ENCODE data around the gene CAPN12. TPM values are rescaled to one million over a fixed set of nuclear protein-coding genes. Genes with fewer than 3 reads are reported as not detected.

CAPN12 gene
- total and polyA plus RNA-seq, 2 of the 4 experiments (the other 2 are of a cell fraction), result 0.18 to 0.97 TPM

- Histone ChIP-seq H3K9me3 (ENCODE audit: control insufficient read depth, insufficient read depth, low read length) (no peaks in the 10 kb centered on the region), H3K14ac (replicated peaks; ENCODE audit: low read depth, low read length) (no peak overlapping the region)
Observed at GRCh38 chr19:38743394-38744297, 628 bp downstream of the CAPN12 start.

More at GRCh38 chr19:38743394-38744297, 628 bp downstream of the CAPN12 start:
- TF ChIP-seq NFE2L2 (IDR thresholded peaks at IDR 0.05; ENCODE audit: low read depth, low read length), result no peak
- no peak for TF ChIP-seq RFX5 (IDR thresholded peaks at IDR 0.05; ENCODE audit: low read depth, low read length)
- no peak for TF ChIP-seq CTCF (conservative IDR thresholded peaks at IDR 0.05; ENCODE audit: low read depth, low read length)
- no peak for TF ChIP-seq CEBPB (IDR thresholded peaks at IDR 0.05; ENCODE audit: low read depth, low read length)
- TF ChIP-seq MAFK (IDR thresholded peaks at IDR 0.05; ENCODE audit: low read depth, low read length), result no peak
- no peak for TF ChIP-seq ELK1 (IDR thresholded peaks at IDR 0.05; ENCODE audit: borderline replicate concordance, low read depth, low read length)
- no peak for TF ChIP-seq USF2 (IDR thresholded peaks at IDR 0.05; ENCODE audit: low read depth, low read length)
- no peak for TF ChIP-seq FOS (IDR thresholded peaks at IDR 0.05; ENCODE audit: low read depth, low read length)
- TF ChIP-seq BHLHE40 (IDR thresholded peaks at IDR 0.05; ENCODE audit: low read depth, low read length), result no peak
- no peak for TF ChIP-seq MXI1 (IDR thresholded peaks at IDR 0.05; ENCODE audit: borderline replicate concordance, low read depth, low read length)
- Histone ChIP-seq H3K4me3 (ENCODE audit: insufficient read depth, low read depth, low read length) (no peak overlapping the region), H3K79me1 (ENCODE audit: low read depth in 1 of 2, low read length in 2 of 2) (no peaks in the 10 kb centered on the region), H3K4ac (ENCODE audit: low read depth, low read length) (no peak overlapping the region), H4K91ac (ENCODE audit: insufficient read depth, low read depth, low read length) (no peak overlapping the region), H2AK5ac (ENCODE audit: low read depth, low read length) (no peak overlapping the region), H2BK15ac (ENCODE audit: low read depth, low read length) (no peak overlapping the region), H4K20me1 (ENCODE audit: insufficient read depth, low read length) (no peaks in the 10 kb centered on the region), H3K9ac (ENCODE audit: low read depth, low read length) (no peak overlapping the region), H3K36me3 (ENCODE audit: control insufficient read depth, insufficient read depth, low read length) (no peaks in the 10 kb centered on the region), H3K9me1 (ENCODE audit: insufficient read depth, low read length) (no peaks in the 10 kb centered on the region), H3K4me1 (ENCODE audit: control insufficient read depth, insufficient read depth, low read length) (no peaks in the 10 kb centered on the region), H2BK5ac (ENCODE audit: low read depth, low read length, poor library complexity, severe bottlenecking) (no peak overlapping the region), H3K23ac (ENCODE audit: low read depth, low read length) (no peak overlapping the region), H3K56ac (ENCODE audit: extremely low read depth, insufficient read depth, low read length) (no peak overlapping the region), H2AK9ac (replicated peaks; ENCODE audit: low read depth, low read length, poor library complexity) (no peak overlapping the region), H3K18ac (ENCODE audit: low read depth, low read length) (no peak overlapping the region), H2BK120ac (ENCODE audit: low read depth, low read length) (no peak overlapping the region), H4K8ac (ENCODE audit: low read depth in 2 of 2, low read length in 2 of 2) (no peak overlapping the region), H2AFZ (replicated peaks; ENCODE audit: low read length, poor library complexity) (no peak overlapping the region), H3K27ac (ENCODE audit: insufficient read depth, low read length) (no peak overlapping the region), H2BK20ac (ENCODE audit: low read depth, low read length) (no peak overlapping the region), H3K4me2 (ENCODE audit: low read depth, low read length) (no peak overlapping the region), H3K27me3 (ENCODE audit: control insufficient read depth, insufficient read depth, low read length) (no peaks in the 10 kb centered on the region; the same call in 1 of the 2 replicates), H4K5ac (ENCODE audit: low read depth, low read length) (no peak overlapping the region)
- intact Hi-C loops (cut with micrococcal nuclease) (no loop called here), in situ Hi-C loops (cut with MboI; ENCODE audit: low sequenced_read_pairs) (loop anchor here (25.0 kb wide), 1 partner anchor 169 kb away; the partner anchor contains the start of gene CCER2), dilution Hi-C loops (cut with HindIII; ENCODE audit: low sequenced_read_pairs, unreplicated experiment) (no loop called here)
- DNase-seq, result no peak
- no TSS peak for BruUV-seq (replicated peaks)
- WGBS, 2 experiments (ENCODE audit: extremely low coverage in 2 of 2, insufficient read length in 1 of 2), result 71% methylated on average over 10 of the region's 20 CpGs; no CpG with 5 or more reads in 1 of the 2 experiments
- POLR2A ChIA-PET (ENCODE audit: unreplicated experiment), result interaction anchor here (0.6 kb wide), 1 partner anchor 11 kb away, joined by 3 read pairs; no protein-coding TSS in a partner anchor
- no peak for ATAC-seq (ENCODE audit: low read depth)
- CTCF ChIA-PET, result no interaction called here

Data from IMR-90 (cell line).